B cell (primary cell): ENCODE measurements around the gene IKZF3.

Experiments used
- CTCF ChIP-seq: fragments of 200-600 bp; IDR thresholded peaks from one replicate; pipeline ENCODE4 v1.8.0; 2022; ENCODE audit warnings: antibody characterized with exemption, mild to moderate bottlenecking
- EZH2 ChIP-seq: IDR thresholded peaks from 2 replicates; pipeline ENCODE4 v1.6.1; 2012; ENCODE audit warnings: borderline replicate concordance, low read depth, mild to moderate bottlenecking, moderate library complexity, low read length; ENCODE audit not compliant: insufficient read depth, poor library complexity, severe bottlenecking

GRCh38 chr17:39735882-39736281, 128.2 kb downstream of the IKZF3 start:
- no peak for TF ChIP-seq CTCF
- TF ChIP-seq EZH2, result no peak
